GM19043 (cell line): ENCODE measurements around the gene KIR2DL1.
"Not testable (repeated sequence)": the region's sequence is repeated elsewhere in the genome, so short reads cannot be mapped to it uniquely, and the experiment has no call there.

Experiments
- ATAC-seq: cut with Tn5 transposase; IDR thresholded peaks from one replicate; pipeline ENCODE4 v1.9.1; 2021; ENCODE audit warnings: low read depth; ENCODE audit not compliant: unreplicated experiment

KIR2DL1 gene

DNA sequence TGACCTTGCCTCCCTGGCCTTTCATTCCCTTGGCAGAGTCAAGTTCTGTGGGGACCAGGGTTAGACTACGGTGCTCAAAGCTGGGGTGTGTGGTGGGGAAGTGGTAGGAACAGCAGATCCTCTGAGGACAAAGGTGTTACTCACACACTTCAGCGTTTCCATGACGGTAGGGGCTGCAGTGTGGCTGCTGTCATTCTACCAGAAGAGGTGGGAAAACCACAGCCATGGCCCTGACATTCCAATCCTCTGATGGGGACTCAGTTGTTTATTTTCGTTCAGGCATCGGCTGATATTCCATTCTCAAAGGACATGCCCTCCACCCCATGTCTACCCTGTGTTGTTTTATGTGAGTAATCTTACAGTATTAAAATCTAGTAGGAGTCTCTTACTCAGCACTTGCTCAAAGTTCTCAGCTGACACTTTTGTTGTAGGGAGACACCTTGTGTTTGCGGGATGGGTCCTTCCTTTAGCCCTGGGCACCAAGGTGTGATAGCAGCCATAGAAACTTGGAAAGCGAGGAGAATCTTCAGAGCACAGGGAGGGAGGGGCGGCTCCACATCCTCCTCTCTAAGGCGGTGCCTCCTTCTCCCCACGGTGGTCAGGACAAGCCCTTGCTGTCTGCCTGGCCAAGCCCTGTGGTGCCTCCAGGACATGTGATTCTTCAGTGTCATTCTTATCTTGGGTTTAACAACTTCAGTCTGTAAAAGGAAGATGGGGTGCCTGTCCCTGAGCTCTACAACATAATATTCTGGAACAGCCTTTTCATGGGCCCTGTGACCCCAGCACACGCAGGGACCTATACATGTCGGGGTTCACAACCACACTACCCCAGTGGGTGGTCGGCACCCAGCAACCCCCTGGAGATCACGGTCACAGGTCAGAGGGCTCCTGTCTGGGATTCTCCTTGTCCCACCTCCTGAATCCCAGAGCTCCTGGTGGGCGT is 1.7 kb downstream of the KIR2DL1 start:
- not testable (repeated sequence) for ATAC-seq

DNA sequence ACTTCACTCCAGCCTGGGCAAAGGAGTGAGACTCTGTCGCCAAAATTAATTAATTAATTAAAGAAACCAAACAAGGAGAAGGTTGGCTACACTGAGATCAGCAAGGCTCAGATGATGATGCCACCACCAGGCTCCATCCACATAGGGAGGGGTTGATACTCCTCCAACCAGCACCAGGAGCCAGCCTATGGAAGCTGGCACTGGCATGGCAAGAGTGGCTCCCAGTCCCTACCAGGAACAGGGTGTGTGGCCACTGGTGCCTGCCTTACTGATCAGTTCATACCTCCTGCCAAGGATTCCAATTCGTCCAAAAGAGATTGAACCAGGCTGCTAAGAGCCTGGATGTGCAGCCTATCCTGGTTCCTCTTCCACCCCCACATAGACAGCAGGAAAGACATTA is 3.1 kb downstream of the KIR2DL1 start:
- ATAC-seq: not testable (repeated sequence)

GRCh38 chr19:54775095-54775815 is 5.7 kb downstream of the KIR2DL1 start:
- ATAC-seq: not testable (repeated sequence)

DNA sequence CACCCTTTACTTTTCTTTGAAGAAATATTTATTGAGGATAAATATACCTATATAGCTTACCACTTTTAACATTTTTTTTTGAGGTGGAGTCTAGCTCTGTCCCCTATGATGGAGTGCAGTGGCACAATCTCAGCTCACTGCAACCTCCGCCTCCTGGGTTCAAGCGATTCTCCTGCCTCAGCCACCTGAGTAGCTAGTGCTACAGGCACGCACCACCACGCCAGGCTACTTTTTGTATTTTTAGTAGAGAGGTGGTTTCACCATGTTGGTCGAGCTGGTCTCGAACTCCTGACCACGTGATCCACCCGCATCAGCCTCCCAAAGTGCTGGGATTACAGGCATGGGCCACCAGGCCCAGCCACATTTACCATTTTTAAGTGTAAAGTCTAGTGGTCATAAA is 6.2 kb downstream of the KIR2DL1 start:
- not testable (repeated sequence) for ATAC-seq

DNA sequence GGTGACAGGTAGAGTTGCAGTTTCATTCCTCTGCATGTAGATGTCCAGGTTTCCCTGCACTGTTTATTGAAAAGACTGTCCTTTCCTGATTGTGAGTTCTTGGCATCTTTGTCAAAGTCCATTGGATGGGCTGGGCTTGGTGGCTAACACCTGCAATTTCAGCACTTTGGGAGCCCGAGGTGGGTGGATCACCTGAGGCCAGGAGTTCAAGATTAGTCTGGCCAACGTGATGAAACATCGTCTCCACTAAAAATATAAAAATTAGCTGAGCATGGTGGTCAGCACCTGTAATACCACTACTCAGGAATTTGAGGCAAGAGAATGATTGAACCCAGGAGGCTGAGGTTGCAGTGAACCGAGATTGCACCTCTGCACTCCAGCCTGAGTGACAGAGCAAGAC is 8.3 kb downstream of the KIR2DL1 start:
- ATAC-seq: not testable (repeated sequence)

GRCh38 chr19:54778896-54779295 is 9.3 kb downstream of the KIR2DL1 start:
- not testable (repeated sequence) for ATAC-seq

DNA sequence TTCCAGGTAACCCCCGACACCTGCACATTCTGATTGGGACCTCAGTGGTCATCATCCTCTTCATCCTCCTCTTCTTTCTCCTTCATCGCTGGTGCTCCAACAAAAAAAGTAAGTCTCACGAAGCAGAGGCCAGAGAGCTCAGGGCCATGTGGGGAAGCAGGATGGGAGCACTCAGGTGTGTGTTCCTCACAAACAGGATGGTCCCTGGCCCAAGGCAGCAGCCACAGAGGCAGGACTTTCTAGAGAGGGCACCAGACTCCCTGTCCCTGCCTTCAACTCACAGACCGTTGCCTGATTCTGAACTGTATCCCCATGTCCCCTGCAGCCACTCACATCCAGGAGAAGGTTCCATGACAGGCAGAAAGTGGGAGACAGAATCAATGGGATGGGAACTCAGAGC is 13.3 kb downstream of the KIR2DL1 start:
- not testable (repeated sequence) for ATAC-seq

DNA sequence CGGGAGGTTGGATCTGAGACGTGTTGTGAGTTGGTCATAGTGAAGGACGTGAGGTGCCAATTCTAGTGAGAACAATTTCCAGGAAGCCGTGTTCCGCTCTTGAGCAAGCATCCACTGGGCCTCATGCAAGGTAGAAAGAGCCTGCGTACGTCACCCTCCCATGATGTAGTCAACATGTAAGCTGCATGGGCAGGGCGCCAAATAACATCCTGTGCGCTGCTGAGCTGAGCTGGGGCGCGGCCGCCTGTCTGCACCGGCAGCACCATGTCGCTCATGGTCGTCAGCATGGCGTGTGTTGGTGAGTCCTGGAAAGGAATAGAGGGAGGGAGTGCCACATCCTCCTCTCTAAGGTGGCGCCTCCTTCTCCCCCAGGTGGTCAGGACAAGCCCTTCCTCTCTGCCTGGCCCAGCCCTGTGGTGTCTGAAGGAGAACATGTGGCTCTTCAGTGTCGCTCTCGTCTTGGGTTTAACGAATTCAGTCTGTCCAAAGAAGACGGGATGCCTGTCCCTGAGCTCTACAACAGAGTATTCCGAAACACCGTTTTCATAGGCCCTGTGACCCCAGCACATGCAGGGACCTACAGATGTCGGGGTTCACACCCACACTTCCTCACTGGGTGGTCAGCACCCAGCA is 16.6 kb downstream of the KIR2DL1 start:
- not testable (repeated sequence) for ATAC-seq

GRCh38 chr19:54788154-54788553 is 18.6 kb downstream of the KIR2DL1 start:
- ATAC-seq: not testable (repeated sequence)

DNA sequence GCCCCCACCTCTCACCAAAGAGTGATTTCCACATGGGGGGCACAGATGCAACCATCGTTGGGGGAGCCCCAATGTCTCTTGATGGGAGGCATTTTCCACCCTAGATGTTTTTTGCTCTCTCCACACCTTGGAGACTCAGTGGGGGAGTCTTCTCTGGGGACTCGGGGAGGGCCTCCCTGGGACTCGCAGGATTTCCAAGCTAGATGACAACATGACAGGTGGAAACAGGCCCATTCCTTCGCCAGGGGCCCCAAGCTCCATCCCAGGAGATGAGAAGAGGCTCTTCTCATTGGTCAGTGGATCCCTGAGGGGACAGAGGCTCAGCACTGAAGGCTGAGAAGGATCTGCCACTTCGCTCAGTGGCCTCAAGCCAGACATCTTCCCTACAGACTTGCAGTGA is 21.1 kb downstream of the KIR2DL1 start:
- ATAC-seq: no peak

GRCh38 chr19:54791476-54791875 is 21.9 kb downstream of the KIR2DL1 start:
- no peak for ATAC-seq

DNA sequence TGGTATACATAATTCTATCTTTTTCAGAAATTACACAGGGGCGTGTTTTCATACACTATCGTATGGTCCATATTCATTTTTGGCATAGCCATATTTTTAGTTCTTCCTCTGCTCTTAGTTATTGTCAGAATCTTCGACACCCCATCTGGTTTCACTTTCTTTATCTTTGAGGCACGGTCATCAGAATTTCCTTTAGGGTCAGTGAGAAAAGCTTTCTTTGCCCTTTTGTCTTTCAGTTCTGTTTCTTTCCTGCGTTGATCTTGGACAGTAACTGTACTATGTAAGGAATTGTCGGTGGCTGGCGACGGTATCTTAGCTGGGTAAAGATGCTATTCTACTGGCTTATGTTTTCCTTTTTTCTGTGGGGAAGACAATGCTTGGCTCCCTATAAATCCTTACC is 23.2 kb downstream of the KIR2DL1 start:
- no peak for ATAC-seq

- ATAC-seq: no peak
Observed at GRCh38 chr19:54795758-54796157, 26.2 kb downstream of the KIR2DL1 start.

DNA sequence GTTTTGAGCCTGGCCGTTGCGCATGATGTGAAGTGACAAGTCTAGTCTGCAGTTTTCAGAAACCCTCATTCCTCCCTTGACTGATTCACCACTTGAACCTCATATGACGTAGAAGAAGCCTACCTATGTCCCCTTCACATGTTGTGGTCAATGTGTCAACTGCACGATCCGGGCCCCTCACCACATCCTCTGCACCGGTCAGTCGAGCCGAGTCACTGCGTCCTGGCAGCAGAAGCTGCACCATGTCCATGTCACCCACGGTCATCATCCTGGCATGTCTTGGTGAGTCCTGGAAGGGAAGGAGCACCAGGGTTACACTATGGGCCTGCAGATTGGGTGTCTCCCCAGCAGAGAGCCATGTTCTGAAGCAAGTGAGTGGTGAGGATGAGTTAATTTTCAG is 33.8 kb downstream of the KIR2DL1 start, which contains the start of gene KIR2DL4:
Gene KIR2DL4, plus strand, starts transcription at position 201 of the 400 bp plus-strand sequence. Its CDS starts 42 bp downstream, at position 243.
- no peak for ATAC-seq

GRCh38 chr19:54804101-54804500 is 34.5 kb downstream of the KIR2DL1 start:
- no peak for ATAC-seq

- no peak for ATAC-seq
Observed at GRCh38 chr19:54804571-54804970, 35.0 kb downstream of the KIR2DL1 start.

GRCh38 chr19:54805665-54806515 is 36.3 kb downstream of the KIR2DL1 start:
- no peak for ATAC-seq

- ATAC-seq: no peak
Observed at GRCh38 chr19:54806516-54806838, 36.9 kb downstream of the KIR2DL1 start.

- ATAC-seq: not testable (repeated sequence)
Observed at GRCh38 chr19:54814571-54814970, 45.0 kb downstream of the KIR2DL1 start.

DNA sequence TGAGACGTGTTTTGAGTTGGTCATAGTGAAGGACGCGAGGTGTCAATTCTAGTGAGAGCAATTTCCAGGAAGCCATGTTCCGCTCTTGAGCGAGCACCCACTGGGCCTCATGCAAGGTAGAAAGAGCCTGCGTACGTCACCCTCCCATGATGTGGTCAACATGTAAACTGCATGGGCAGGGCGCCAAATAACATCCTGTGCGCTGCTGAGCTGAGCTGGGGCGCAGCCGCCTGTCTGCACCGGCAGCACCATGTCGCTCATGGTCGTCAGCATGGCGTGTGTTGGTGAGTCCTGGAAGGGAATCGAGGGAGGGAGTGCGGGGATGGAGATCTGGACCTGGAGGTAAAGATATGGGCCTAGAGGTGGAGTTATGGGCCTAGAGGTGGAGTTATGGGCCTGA is 46.7 kb downstream of the KIR2DL1 start, which contains the start of gene KIR3DL1:
Gene KIR3DL1, plus strand, starts transcription at position 218 of the 400 bp plus-strand sequence.
- not testable (repeated sequence) for ATAC-seq
